HepG2 (cell line): ENCODE measurements around the gene NOS1. TPM values are rescaled to one million over a fixed set of nuclear protein-coding genes. Genes with fewer than 3 reads are reported as not detected.
A peak's percentile ranks its signal among the peaks of the same experiment; 100 is the strongest.

ENCODE experiments used
- FOSL2 ChIP-seq: sonication (generic); formaldehyde crosslinking; IDR thresholded peaks from 2 replicates; pipeline ENCODE4 v1.4.0; 2020; ENCODE audit warnings: missing genetic modification reagents
- GLI4 ChIP-seq: sonication (generic); formaldehyde crosslinking; IDR thresholded peaks from 2 replicates; pipeline ENCODE4 v1.5.1; 2020; ENCODE audit warnings: missing genetic modification reagents, mild to moderate bottlenecking, moderate library complexity, borderline replicate concordance
- HCFC1 ChIP-seq: fragments of 150-350 bp; IDR thresholded peaks from 2 replicates; pipeline ENCODE4 v1.6.1; 2014; ENCODE audit warnings: low read depth, low read length
- HMG20B ChIP-seq: conservative IDR thresholded peaks from 2 replicates; pipeline ENCODE4 v1.6.1; 2016; ENCODE audit warnings: missing genetic modification reagents, missing compliant biosample characterization
- HOXA3 ChIP-seq: sonication (generic); formaldehyde crosslinking; IDR thresholded peaks from 2 replicates; pipeline ENCODE4 v1.5.0; 2020; ENCODE audit warnings: missing genetic modification reagents
- MAFK ChIP-seq, 2 experiments: IDR thresholded peaks in 1 of 2; conservative IDR thresholded peaks in 1 of 2; 2 replicates each; pipeline ENCODE4 v1.6.1; 2011; ENCODE audit warnings: improper control_type of control experiment in 2 of 2, low read length in 2 of 2
- MED1 ChIP-seq: sonication (generic); formaldehyde crosslinking; IDR thresholded peaks from 2 replicates; pipeline ENCODE4 v1.4.0; 2020; ENCODE audit warnings: missing genetic modification reagents
- NONO ChIP-seq, 2 experiments: fragments of 450-650 bp in 1 of 2; sonication (generic) in 1 of 2; formaldehyde crosslinking in 1 of 2; IDR thresholded peaks in 1 of 2; conservative IDR thresholded peaks in 1 of 2; 2 replicates each; pipeline versions ENCODE4 v1.6.1 to v1.8.0; 2017 to 2022; ENCODE audit warnings: mild to moderate bottlenecking in 1 of 2, missing genetic modification reagents in 1 of 2, moderate library complexity in 1 of 2
- SP140L ChIP-seq: sonication (generic); formaldehyde crosslinking; IDR thresholded peaks from 2 replicates; pipeline ENCODE4 v1.4.0; 2020; ENCODE audit warnings: missing genetic modification reagents, borderline replicate concordance
- STAT6 ChIP-seq: sonication (generic); formaldehyde crosslinking; IDR thresholded peaks from 2 replicates; pipeline ENCODE4 v1.4.0; 2020; ENCODE audit warnings: missing genetic modification reagents, mild to moderate bottlenecking, borderline replicate concordance
- ZBTB3 ChIP-seq: sonication (generic); formaldehyde crosslinking; IDR thresholded peaks from 2 replicates; pipeline ENCODE4 v1.4.0; 2020; ENCODE audit warnings: low read depth, mild to moderate bottlenecking, moderate library complexity, missing genetic modification reagents, borderline replicate concordance
- ZBTB34 ChIP-seq: sonication (generic); formaldehyde crosslinking; IDR thresholded peaks from 2 replicates; pipeline ENCODE4 v1.8.0; 2022; ENCODE audit warnings: mild to moderate bottlenecking, missing genetic modification reagents
- ZNF33A ChIP-seq: sonication (generic); formaldehyde crosslinking; IDR thresholded peaks from 2 replicates; pipeline ENCODE4 v1.5.1; 2020; ENCODE audit warnings: missing genetic modification reagents, mild to moderate bottlenecking, moderate library complexity, borderline replicate concordance
- ZNF589 ChIP-seq: sonication (generic); formaldehyde crosslinking; conservative IDR thresholded peaks from 2 replicates; pipeline ENCODE4 v1.8.0; 2022; ENCODE audit warnings: mild to moderate bottlenecking, moderate library complexity, missing genetic modification reagents
- polyA plus RNA-seq, 8 experiments: library from polyadenylated mRNA; depleted of rRNA in 3 of 8; stranded (reverse) in 7 of 8; unstranded in 1 of 8; fragments of >200 nt; fragmentation: Illumina TruSeq in 4 of 8; extraction: Trizol in 4 of 8; gene quantifications; 2 replicates each; pipeline versions ENCODE4 v1.2.1 to v1.2.3, GENCODE V29; 2011 to 2016; ENCODE audit warnings: low read depth in 4 of 8, missing spikeins in 1 of 8, mixed read lengths in 1 of 8; ENCODE audit not compliant: insufficient read depth in 1 of 8
- total RNA-seq, 5 experiments: library from RNA; depleted of rRNA; stranded (reverse); fragments of >200 nt; fragmentation: Illumina TruSeq; extraction: Trizol; gene quantifications; 2 replicates each; pipeline ENCODE4 v1.2.3, GENCODE V29; 2016; ENCODE audit warnings: low read depth in 1 of 5
- TF ChIP-seq, protein P1 (sequence below): sonication (generic); formaldehyde crosslinking; IDR thresholded peaks from 2 replicates; pipeline ENCODE4 v1.4.0; 2020; ENCODE audit warnings: missing genetic modification reagents
- TF ChIP-seq, protein P2 (sequence below): sonication (generic); formaldehyde crosslinking; IDR thresholded peaks from 2 replicates; pipeline ENCODE4 v1.5.1; 2020; ENCODE audit warnings: mild to moderate bottlenecking, missing genetic modification reagents, borderline replicate concordance

The NOS1 gene
- total and polyA plus RNA-seq, 2 of the 13 experiments (the other 11 are each of a cell fraction or from before 2014, with no cell fraction given): not detected

GRCh38 chr12:117182866-117183265 is 178.6 kb downstream of the NOS1 start (continued):
- TF ChIP-seq ZNF33A (CRISPR knock-in tag) (no peak), FOSL2 (CRISPR knock-in tag) (0 out of 2 replicates have a peak, but pooled peaks have one; percentile 22), GLI4 (CRISPR knock-in tag) (no peak), MAFK (conservative IDR thresholded peaks at IDR 0.05 in 1 of 2, IDR thresholded peaks at IDR 0.05 in 1 of 2; ENCODE audit: low read length in 2 of 2) (no peak), MED1 (CRISPR knock-in tag) (no peak), HOXA3 (CRISPR knock-in tag) (0 out of 2 replicates have a peak, but pooled peaks have one; percentile 15), ZNF589 (CRISPR knock-in tag) (no peak), ZBTB3 (CRISPR knock-in tag) (no peak), HMG20B (CRISPR knock-in tag) (no peak), ZBTB34 (CRISPR knock-in tag) (no peak), SP140L (CRISPR knock-in tag) (no peak), STAT6 (CRISPR knock-in tag) (no peak), HCFC1 (no peak), NONO (IDR thresholded peaks at IDR 0.05) (no peak), NONO (CRISPR knock-in tag; conservative IDR thresholded peaks at IDR 0.05) (no peak)
- TF ChIP-seq, protein P1, sequence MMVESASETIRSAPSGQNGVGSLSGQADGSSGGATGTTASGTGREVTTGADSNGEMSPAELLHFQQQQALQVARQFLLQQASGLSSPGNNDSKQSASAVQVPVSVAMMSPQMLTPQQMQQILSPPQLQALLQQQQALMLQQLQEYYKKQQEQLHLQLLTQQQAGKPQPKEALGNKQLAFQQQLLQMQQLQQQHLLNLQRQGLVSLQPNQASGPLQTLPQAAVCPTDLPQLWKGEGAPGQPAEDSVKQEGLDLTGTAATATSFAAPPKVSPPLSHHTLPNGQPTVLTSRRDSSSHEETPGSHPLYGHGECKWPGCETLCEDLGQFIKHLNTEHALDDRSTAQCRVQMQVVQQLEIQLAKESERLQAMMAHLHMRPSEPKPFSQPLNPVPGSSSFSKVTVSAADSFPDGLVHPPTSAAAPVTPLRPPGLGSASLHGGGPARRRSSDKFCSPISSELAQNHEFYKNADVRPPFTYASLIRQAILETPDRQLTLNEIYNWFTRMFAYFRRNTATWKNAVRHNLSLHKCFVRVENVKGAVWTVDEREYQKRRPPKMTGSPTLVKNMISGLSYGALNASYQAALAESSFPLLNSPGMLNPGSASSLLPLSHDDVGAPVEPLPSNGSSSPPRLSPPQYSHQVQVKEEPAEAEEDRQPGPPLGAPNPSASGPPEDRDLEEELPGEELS (CRISPR knock-in tag): 0 out of 2 replicates have a peak, but pooled peaks have one; percentile 11
- TF ChIP-seq, protein P2, sequence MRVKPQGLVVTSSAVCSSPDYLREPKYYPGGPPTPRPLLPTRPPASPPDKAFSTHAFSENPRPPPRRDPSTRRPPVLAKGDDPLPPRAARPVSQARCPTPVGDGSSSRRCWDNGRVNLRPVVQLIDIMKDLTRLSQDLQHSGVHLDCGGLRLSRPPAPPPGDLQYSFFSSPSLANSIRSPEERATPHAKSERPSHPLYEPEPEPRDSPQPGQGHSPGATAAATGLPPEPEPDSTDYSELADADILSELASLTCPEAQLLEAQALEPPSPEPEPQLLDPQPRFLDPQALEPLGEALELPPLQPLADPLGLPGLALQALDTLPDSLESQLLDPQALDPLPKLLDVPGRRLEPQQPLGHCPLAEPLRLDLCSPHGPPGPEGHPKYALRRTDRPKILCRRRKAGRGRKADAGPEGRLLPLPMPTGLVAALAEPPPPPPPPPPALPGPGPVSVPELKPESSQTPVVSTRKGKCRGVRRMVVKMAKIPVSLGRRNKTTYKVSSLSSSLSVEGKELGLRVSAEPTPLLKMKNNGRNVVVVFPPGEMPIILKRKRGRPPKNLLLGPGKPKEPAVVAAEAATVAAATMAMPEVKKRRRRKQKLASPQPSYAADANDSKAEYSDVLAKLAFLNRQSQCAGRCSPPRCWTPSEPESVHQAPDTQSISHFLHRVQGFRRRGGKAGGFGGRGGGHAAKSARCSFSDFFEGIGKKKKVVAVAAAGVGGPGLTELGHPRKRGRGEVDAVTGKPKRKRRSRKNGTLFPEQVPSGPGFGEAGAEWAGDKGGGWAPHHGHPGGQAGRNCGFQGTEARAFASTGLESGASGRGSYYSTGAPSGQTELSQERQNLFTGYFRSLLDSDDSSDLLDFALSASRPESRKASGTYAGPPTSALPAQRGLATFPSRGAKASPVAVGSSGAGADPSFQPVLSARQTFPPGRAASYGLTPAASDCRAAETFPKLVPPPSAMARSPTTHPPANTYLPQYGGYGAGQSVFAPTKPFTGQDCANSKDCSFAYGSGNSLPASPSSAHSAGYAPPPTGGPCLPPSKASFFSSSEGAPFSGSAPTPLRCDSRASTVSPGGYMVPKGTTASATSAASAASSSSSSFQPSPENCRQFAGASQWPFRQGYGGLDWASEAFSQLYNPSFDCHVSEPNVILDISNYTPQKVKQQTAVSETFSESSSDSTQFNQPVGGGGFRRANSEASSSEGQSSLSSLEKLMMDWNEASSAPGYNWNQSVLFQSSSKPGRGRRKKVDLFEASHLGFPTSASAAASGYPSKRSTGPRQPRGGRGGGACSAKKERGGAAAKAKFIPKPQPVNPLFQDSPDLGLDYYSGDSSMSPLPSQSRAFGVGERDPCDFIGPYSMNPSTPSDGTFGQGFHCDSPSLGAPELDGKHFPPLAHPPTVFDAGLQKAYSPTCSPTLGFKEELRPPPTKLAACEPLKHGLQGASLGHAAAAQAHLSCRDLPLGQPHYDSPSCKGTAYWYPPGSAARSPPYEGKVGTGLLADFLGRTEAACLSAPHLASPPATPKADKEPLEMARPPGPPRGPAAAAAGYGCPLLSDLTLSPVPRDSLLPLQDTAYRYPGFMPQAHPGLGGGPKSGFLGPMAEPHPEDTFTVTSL (CRISPR knock-in tag): no peak
